Urothelium cell line (cell line): ENCODE measurements around the gene SMIM26.

Experiments used
- DNase-seq: peaks from one replicate; pipeline ENCODE4 v3.0.0; 2011; ENCODE audit warnings: low spot score, mixed read lengths
- FAIRE-seq: peaks from 2 replicates; lab custom pipeline; 2011; peaks lifted over from hg19 to GRCh38; lab: Jason Lieb, UNC

Gene SMIM26

GRCh38 chr20:18578581-18578980 lies 11.3 kb downstream of the SMIM26 start:
- FAIRE-seq (no peak), DNase-seq (no peak)

- no peak for FAIRE-seq
- no peak for DNase-seq
Observed at GRCh38 chr20:18580012-18580411, 12.8 kb downstream of the SMIM26 start.

- no peak for DNase-seq
- FAIRE-seq, result no peak
Observed at GRCh38 chr20:18585134-18585533, 17.9 kb downstream of the SMIM26 start.

- FAIRE-seq (peak; percentile 97), DNase-seq (peak; percentile 95)
Observed at GRCh38 chr20:18587665-18588573, 20.7 kb downstream of the SMIM26 start, which contains the start of gene DTD1. DTD1 (plus strand) TSS chr20:18588054; CDS start chr20:18588073, 19 bp downstream.

- FAIRE-seq, result no peak
- DNase-seq, result no peak
Observed at GRCh38 chr20:18588574-18588933, 21.3 kb downstream of the SMIM26 start.

- DNase-seq, result no peak
- no peak for FAIRE-seq
Observed at GRCh38 chr20:18589941-18590674, 22.9 kb downstream of the SMIM26 start.

- FAIRE-seq (no peak), DNase-seq (no peak)
Observed at GRCh38 chr20:18596270-18596669, 29.0 kb downstream of the SMIM26 start.

- no peak for FAIRE-seq
- no peak for DNase-seq
Observed at GRCh38 chr20:18609741-18610140, 42.5 kb downstream of the SMIM26 start.

- no peak for DNase-seq
- no peak for FAIRE-seq
Observed at GRCh38 chr20:18611492-18611891, 44.3 kb downstream of the SMIM26 start.

GRCh38 chr20:18613553-18613952 lies 46.3 kb downstream of the SMIM26 start:
- DNase-seq (no peak), FAIRE-seq (no peak)

GRCh38 chr20:18614244-18614643 lies 47.0 kb downstream of the SMIM26 start:
- DNase-seq (no peak), FAIRE-seq (no peak)

- DNase-seq, result no peak
- no peak for FAIRE-seq
Observed at GRCh38 chr20:18615020-18615650, 47.9 kb downstream of the SMIM26 start.
